RWPE2 (cell line): Measurements from ENCODE around the gene SERPINA5.

Experiments used
- ATAC-seq: fragments of 200-7000 bp; cut with Tn5 transposase; 3 replicates; pipeline ENCODE4 v1.9.1; 2021; ENCODE audit warnings: low read depth
- DNase-seq: peaks from one replicate; pipeline ENCODE4 v3.0.0-alpha.2; 2020; ENCODE audit warnings: low spot score
- H3K27ac ChIP-seq: fragments of 450-650 bp; 2 replicates; pipeline ENCODE4 v1.5.1; 2017; ENCODE audit warnings: mild to moderate bottlenecking; ENCODE audit not compliant: poor library complexity, severe bottlenecking
- H3K27me3 ChIP-seq: fragments of 250-450 bp; sonication (Bioruptor Pico); 2 replicates; pipeline ENCODE4 v1.5.1; 2021; ENCODE audit warnings: mild to moderate bottlenecking, moderate library complexity; ENCODE audit not compliant: insufficient read depth, poor library complexity, severe bottlenecking
- H3K36me3 ChIP-seq: fragments of 250-450 bp; sonication (Bioruptor Pico); 2 replicates; pipeline ENCODE4 v1.5.1; 2020; ENCODE audit warnings: low read depth, mild to moderate bottlenecking, moderate library complexity
- H3K4me1 ChIP-seq: fragments of 250-450 bp; sonication (Bioruptor Pico); 2 replicates; pipeline ENCODE4 v1.5.1; 2021; ENCODE audit warnings: mild to moderate bottlenecking, moderate library complexity; ENCODE audit not compliant: insufficient read depth, poor library complexity, severe bottlenecking
- H3K4me3 ChIP-seq: fragments of 250-450 bp; sonication (Bioruptor Pico); 2 replicates; pipeline ENCODE4 v1.5.1; 2021; ENCODE audit warnings: mild to moderate bottlenecking, moderate library complexity; ENCODE audit not compliant: severe bottlenecking
- H3K9me3 ChIP-seq: fragments of 250-450 bp; sonication (Bioruptor Pico); 2 replicates; pipeline ENCODE4 v1.5.1; 2021; ENCODE audit warnings: mild to moderate bottlenecking, moderate library complexity; ENCODE audit not compliant: severe bottlenecking
- CTCF ChIP-seq: fragments of 450-650 bp; IDR thresholded peaks from one replicate; pipeline ENCODE4 v1.5.1; 2017; ENCODE audit warnings: mild to moderate bottlenecking, moderate library complexity; ENCODE audit not compliant: poor library complexity, severe bottlenecking

The SERPINA5 gene

GRCh38 chr14:94597788-94598187, 16.6 kb downstream of the SERPINA5 start:
- no peak for ATAC-seq
- Histone ChIP-seq H3K4me3 (no peak overlapping the region), H3K4me1 (peaks cover 37% of the 10 kb centered on the region), H3K27me3 (no peaks in the 10 kb centered on the region), H3K9me3 (no peaks in the 10 kb centered on the region), H3K27ac (peak overlapping the region; percentile 99), H3K36me3 (no peaks in the 10 kb centered on the region)
- no peak for DNase-seq
- no peak for TF ChIP-seq CTCF

GRCh38 chr14:94598506-94598815, 17.2 kb downstream of the SERPINA5 start:
- H3K27me3 ChIP-seq: no peaks in the 10 kb centered on the region
- H3K4me3 ChIP-seq: no peak overlapping the region
- no peak for DNase-seq

GRCh38 chr14:94598816-94599655, 17.8 kb downstream of the SERPINA5 start:
- Histone ChIP-seq H3K4me3 (no peak overlapping the region), H3K9me3 (no peaks in the 10 kb centered on the region), H3K36me3 (no peaks in the 10 kb centered on the region), H3K27ac (peak overlapping the region; percentile 99), H3K4me1 (peaks cover 37% of the 10 kb centered on the region), H3K27me3 (no peaks in the 10 kb centered on the region)
- peak; percentile 77 for TF ChIP-seq CTCF
- ATAC-seq (peak; percentile 88), DNase-seq (peak; percentile 96)

More at GRCh38 chr14:94598506-94598815, 17.2 kb downstream of the SERPINA5 start:
- ATAC-seq: no peak
- Histone ChIP-seq H3K9me3 (no peaks in the 10 kb centered on the region), H3K4me1 (peaks cover 37% of the 10 kb centered on the region), H3K27ac (peak overlapping the region; percentile 99), H3K36me3 (no peaks in the 10 kb centered on the region)
- TF ChIP-seq CTCF: no peak

- H3K27ac ChIP-seq: peak overlapping the region; percentile 99
- H3K9me3 ChIP-seq: no peaks in the 10 kb centered on the region
- TF ChIP-seq CTCF: peak; percentile 57
- no peak overlapping the region for H3K4me3 ChIP-seq
- H3K36me3 ChIP-seq: no peaks in the 10 kb centered on the region
- ATAC-seq: peak; percentile 15
- H3K4me1 ChIP-seq: peaks cover 37% of the 10 kb centered on the region
- no peak for DNase-seq
- H3K27me3 ChIP-seq: no peaks in the 10 kb centered on the region
Observed at GRCh38 chr14:94599656-94600004, 18.4 kb downstream of the SERPINA5 start.

- Histone ChIP-seq H3K9me3 (no peaks in the 10 kb centered on the region), H3K4me3 (no peak overlapping the region), H3K36me3 (no peaks in the 10 kb centered on the region), H3K4me1 (peaks cover 37% of the 10 kb centered on the region), H3K27ac (peak overlapping the region; percentile 99), H3K27me3 (no peaks in the 10 kb centered on the region)
- no peak for TF ChIP-seq CTCF
- ATAC-seq (no peak), DNase-seq (no peak)
Observed at GRCh38 chr14:94600148-94600545, 18.9 kb downstream of the SERPINA5 start.
